Activated CD4-positive, alpha-beta T cell treated with anti-CD3 and anti-CD28 coated beads, Interleukin-2, Interleukin-6, amounts not matched to agents 100 ng/mL and 50 ng/mL, durations not matched to agents 16 hours and 8 hours (primary cell): Measurements from ENCODE around the gene SIGLEC15.
"Not testable (repeated sequence)": the region's sequence is repeated elsewhere in the genome, so short reads cannot be mapped to it uniquely, and the experiment has no call there.

Experiments
- DNase-seq: peaks from one replicate; pipeline ENCODE4 v3.0.0-alpha.2; 2020

SIGLEC15 gene

GRCh38 chr18:45820106-45820745 lies 5.2 kb upstream of the SIGLEC15 start:
- DNase-seq: no peak

- DNase-seq: no peak
These were observed 4.4 kb upstream of the SIGLEC15 start for GRCh38 chr18:45821026-45821425.

- DNase-seq: no peak
These were observed 3.8 kb upstream of the SIGLEC15 start for GRCh38 chr18:45821711-45822110.

- DNase-seq: no peak
These were observed 609 bp downstream of the SIGLEC15 start for GRCh38 chr18:45826084-45826483.

- DNase-seq: not testable (repeated sequence)
These were observed 1.2 kb downstream of the SIGLEC15 start for GRCh38 chr18:45826716-45827115.

GRCh38 chr18:45828917-45829811 lies 3.7 kb downstream of the SIGLEC15 start:
- no peak for DNase-seq

- DNase-seq: no peak
These were observed 4.4 kb downstream of the SIGLEC15 start for GRCh38 chr18:45829855-45830254.

GRCh38 chr18:45830917-45831316 lies 5.4 kb downstream of the SIGLEC15 start:
- DNase-seq: no peak

GRCh38 chr18:45833846-45834245 lies 8.4 kb downstream of the SIGLEC15 start:
- DNase-seq: no peak

- DNase-seq: no peak
These were observed 8.8 kb downstream of the SIGLEC15 start for GRCh38 chr18:45834306-45834705.

GRCh38 chr18:45835057-45835636 lies 9.7 kb downstream of the SIGLEC15 start:
- no peak for DNase-seq

GRCh38 chr18:45836242-45837205 lies 11.0 kb downstream of the SIGLEC15 start:
- no peak for DNase-seq

- DNase-seq: peak; percentile 58
These were observed 12.0 kb downstream of the SIGLEC15 start for GRCh38 chr18:45837283-45838070.

GRCh38 chr18:45838302-45839070 lies 13.0 kb downstream of the SIGLEC15 start:
- DNase-seq: no peak

- peak; percentile 40 for DNase-seq
These were observed 14.2 kb downstream of the SIGLEC15 start for GRCh38 chr18:45839414-45840395.

- DNase-seq: no peak
These were observed 15.7 kb downstream of the SIGLEC15 start for GRCh38 chr18:45841060-45841764.

GRCh38 chr18:45841765-45842442 lies 16.4 kb downstream of the SIGLEC15 start:
- no peak for DNase-seq

- DNase-seq: no peak
These were observed 17.5 kb downstream of the SIGLEC15 start for GRCh38 chr18:45843019-45843418.
